ENCODE data around the gene FOXP1.

FOXP1 gene

DNA sequence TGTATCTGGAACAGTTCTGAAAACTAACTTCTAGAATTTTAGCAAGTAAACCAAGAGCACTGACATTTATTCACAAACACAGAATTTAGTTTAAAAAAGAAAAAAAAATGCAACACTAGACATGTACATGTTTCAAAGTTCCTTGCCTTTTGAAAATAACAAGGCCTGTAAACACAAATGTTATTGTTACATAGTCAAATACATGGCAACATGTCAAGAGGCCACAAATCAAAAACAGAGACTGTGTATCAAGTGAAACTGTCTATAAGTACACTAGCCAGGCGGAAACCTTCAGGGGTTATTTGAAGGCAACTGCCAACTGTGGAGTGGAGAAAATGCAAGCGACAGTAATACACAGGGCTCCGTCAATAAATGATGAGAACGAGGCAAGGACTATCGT lies 547.6 kb downstream of the FOXP1 start:
- Histone ChIP-seq H3K36me3 (ENCODE audit: control insufficient read depth, low read length) (peaks cover 48% of the 10 kb centered on the region), H4K20me1 (ENCODE audit: control insufficient read depth, insufficient read depth, low read depth, low read length) (0 out of 2 replicates have a peak, but pooled peaks cover 3% of the 10 kb centered on the region)

DNA sequence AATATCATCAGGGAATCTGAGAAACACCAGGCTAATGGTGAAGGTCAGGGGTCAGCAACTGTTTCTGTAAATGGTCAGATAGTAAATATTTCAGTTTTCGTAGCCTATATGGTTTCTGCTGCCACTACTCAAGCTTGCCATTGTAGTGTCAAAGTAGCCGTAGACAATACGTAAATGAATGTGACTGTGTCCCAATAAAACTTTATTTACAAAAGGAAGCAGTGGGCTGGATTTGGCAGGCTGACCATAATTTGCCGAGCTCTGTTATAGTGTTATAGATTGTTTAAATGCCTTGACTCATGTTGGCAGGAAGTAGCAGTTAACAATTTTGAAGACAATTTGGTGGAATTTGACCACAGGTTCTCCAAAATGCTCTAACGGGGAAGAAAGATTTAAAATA lies 548.2 kb downstream of the FOXP1 start:
- Histone ChIP-seq H3K4me2 (ENCODE audit: low read length) (no peak overlapping the region), H3K79me2 (ENCODE audit: control insufficient read depth, low read length) (no peaks in the 10 kb centered on the region; the same call in 1 of the 2 replicates), H3K27ac (ENCODE audit: low read depth, low read length) (no peak overlapping the region), H3K27me3 (ENCODE audit: control insufficient read depth, low read length) (no peaks in the 10 kb centered on the region), H3K9me2 (replicated peaks; ENCODE audit: control insufficient read depth, low read length) (no peaks in the 10 kb centered on the region), H3K4me3 (ENCODE audit: low read length) (no peak overlapping the region), H4K20me1 (ENCODE audit: control insufficient read depth, insufficient read depth, low read depth, low read length) (0 out of 2 replicates have a peak, but pooled peaks cover 5% of the 10 kb centered on the region), H3K36me3 (ENCODE audit: control insufficient read depth, low read length) (peaks cover 43% of the 10 kb centered on the region), H3F3A (ENCODE audit: control insufficient read depth, insufficient read depth) (no peaks in the 10 kb centered on the region; the same call in 1 of the 2 replicates), H3K4me1 (ENCODE audit: control insufficient read depth, low read length) (peaks cover 22% of the 10 kb centered on the region), H3K9me3 (ENCODE audit: control insufficient read depth, insufficient read depth, low read length) (no peaks in the 10 kb centered on the region)
- TF ChIP-seq, protein P1, sequence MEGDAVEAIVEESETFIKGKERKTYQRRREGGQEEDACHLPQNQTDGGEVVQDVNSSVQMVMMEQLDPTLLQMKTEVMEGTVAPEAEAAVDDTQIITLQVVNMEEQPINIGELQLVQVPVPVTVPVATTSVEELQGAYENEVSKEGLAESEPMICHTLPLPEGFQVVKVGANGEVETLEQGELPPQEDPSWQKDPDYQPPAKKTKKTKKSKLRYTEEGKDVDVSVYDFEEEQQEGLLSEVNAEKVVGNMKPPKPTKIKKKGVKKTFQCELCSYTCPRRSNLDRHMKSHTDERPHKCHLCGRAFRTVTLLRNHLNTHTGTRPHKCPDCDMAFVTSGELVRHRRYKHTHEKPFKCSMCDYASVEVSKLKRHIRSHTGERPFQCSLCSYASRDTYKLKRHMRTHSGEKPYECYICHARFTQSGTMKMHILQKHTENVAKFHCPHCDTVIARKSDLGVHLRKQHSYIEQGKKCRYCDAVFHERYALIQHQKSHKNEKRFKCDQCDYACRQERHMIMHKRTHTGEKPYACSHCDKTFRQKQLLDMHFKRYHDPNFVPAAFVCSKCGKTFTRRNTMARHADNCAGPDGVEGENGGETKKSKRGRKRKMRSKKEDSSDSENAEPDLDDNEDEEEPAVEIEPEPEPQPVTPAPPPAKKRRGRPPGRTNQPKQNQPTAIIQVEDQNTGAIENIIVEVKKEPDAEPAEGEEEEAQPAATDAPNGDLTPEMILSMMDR (IDR thresholded peaks at IDR 0.05; ENCODE audit: low read depth, low read length, poor library complexity, severe bottlenecking), result no peak
- TF ChIP-seq EZH2phosphoT487 (IDR thresholded peaks at IDR 0.05; ENCODE audit: borderline replicate concordance, low read length), result no peak

More for the DNA sequence above, 547.6 kb downstream of the FOXP1 start:
- Histone ChIP-seq H3F3A (ENCODE audit: control insufficient read depth, insufficient read depth) (no peaks in the 10 kb centered on the region; the same call in 1 of the 2 replicates), H3K4me2 (ENCODE audit: low read length) (no peak overlapping the region), H3K79me2 (ENCODE audit: control insufficient read depth, low read length) (no peaks in the 10 kb centered on the region; the same call in 1 of the 2 replicates), H3K27ac (ENCODE audit: low read depth, low read length) (no peak overlapping the region), H3K4me1 (ENCODE audit: control insufficient read depth, low read length) (peaks cover 22% of the 10 kb centered on the region), H3K9me3 (ENCODE audit: control insufficient read depth, insufficient read depth, low read length) (no peaks in the 10 kb centered on the region), H3K4me3 (ENCODE audit: low read length) (no peak overlapping the region), H3K27me3 (ENCODE audit: control insufficient read depth, low read length) (no peaks in the 10 kb centered on the region), H3K9me2 (replicated peaks; ENCODE audit: control insufficient read depth, low read length) (no peaks in the 10 kb centered on the region)
- TF ChIP-seq, protein P1 (IDR thresholded peaks at IDR 0.05; ENCODE audit: low read depth, low read length, poor library complexity, severe bottlenecking), result no peak
- no peak for TF ChIP-seq EZH2phosphoT487 (IDR thresholded peaks at IDR 0.05; ENCODE audit: borderline replicate concordance, low read length)

DNA sequence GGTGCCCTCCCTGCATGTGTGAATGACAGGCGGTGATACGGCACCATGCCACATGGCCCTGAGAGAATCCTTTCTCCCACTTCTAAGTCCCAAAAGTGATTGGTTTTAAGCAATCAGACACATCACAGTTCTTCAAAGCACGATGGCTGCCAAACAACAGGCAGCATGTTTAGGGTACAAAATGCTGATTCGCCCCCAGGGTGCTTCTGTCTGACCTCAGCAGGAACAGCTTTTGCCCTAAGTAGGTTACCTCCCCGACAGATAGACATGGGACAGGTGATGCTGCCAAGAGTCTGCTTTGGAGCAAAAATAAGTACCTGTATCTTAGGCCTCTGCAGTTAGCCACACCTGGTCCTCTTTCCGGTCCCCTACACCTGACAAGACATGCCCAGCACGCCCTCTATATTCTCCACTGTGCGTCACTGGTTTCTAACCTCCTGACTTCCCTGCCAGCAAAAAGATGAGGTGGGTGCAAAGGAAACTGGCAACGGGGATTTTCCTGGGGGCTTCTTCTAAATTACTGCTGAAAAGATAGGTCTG lies 549.8 kb downstream of the FOXP1 start:
- Histone ChIP-seq H3K9me3 (ENCODE audit: control insufficient read depth, insufficient read depth, low read length) (no peaks in the 10 kb centered on the region), H3K36me3 (ENCODE audit: control insufficient read depth, low read length) (peaks cover 30% of the 10 kb centered on the region), H3K27ac (ENCODE audit: low read depth, low read length) (no peak overlapping the region), H3K27me3 (ENCODE audit: control insufficient read depth, low read length) (no peaks in the 10 kb centered on the region), H3K79me2 (ENCODE audit: control insufficient read depth, low read length) (no peaks in the 10 kb centered on the region; the same call in 1 of the 2 replicates), H3K9me2 (replicated peaks; ENCODE audit: control insufficient read depth, low read length) (no peaks in the 10 kb centered on the region), H3K4me3 (ENCODE audit: low read length) (no peak overlapping the region), H3K4me1 (ENCODE audit: control insufficient read depth, low read length) (peaks cover 22% of the 10 kb centered on the region), H3K4me2 (ENCODE audit: low read length) (no peak overlapping the region), H3F3A (ENCODE audit: control insufficient read depth, insufficient read depth) (no peaks in the 10 kb centered on the region; the same call in 1 of the 2 replicates), H4K20me1 (ENCODE audit: control insufficient read depth, insufficient read depth, low read depth, low read length) (0 out of 2 replicates have a peak, but pooled peaks cover 5% of the 10 kb centered on the region)
- TF ChIP-seq, protein P1 (IDR thresholded peaks at IDR 0.05; ENCODE audit: low read depth, low read length, poor library complexity, severe bottlenecking), result no peak
- no peak for TF ChIP-seq EZH2phosphoT487 (IDR thresholded peaks at IDR 0.05; ENCODE audit: borderline replicate concordance, low read length)
